Peyer's patch (tissue), 4 donors: ENCODE data around the gene INSRR. TPM values are rescaled to one million over a fixed set of nuclear protein-coding genes. Genes with fewer than 3 reads are reported as not detected.
A peak's percentile ranks its signal among the peaks of the same experiment; 100 is the strongest.

Experiments
- DNase-seq, 3 donors: peaks; one replicate each; pipeline ENCODE4 v3.0.0-alpha.2; 2017 to 2019
- H3K27ac ChIP-seq, 4 donors: fragments of 200-600 bp; sonication (generic); one replicate each; pipeline ENCODE4 v1.5.1; 2016 to 2019
- H3K27me3 ChIP-seq, 2 donors: fragments of 200-600 bp; sonication (generic); one replicate each; pipeline ENCODE4 v1.5.1; 2019
- H3K36me3 ChIP-seq, 3 donors: fragments of 200-600 bp; sonication (generic); one replicate each; pipeline ENCODE4 v1.5.1; 2016 to 2019
- H3K4me1 ChIP-seq, 4 donors: fragments of 200-600 bp; sonication (generic); one replicate each; pipeline ENCODE4 v1.5.1; 2016 to 2019
- H3K4me3 ChIP-seq, 4 donors: fragments of 200-600 bp; sonication (generic); 1 replicate in 3 of 4; 2 replicates in 1 of 4; pipeline ENCODE4 v1.5.1; 2016 to 2019; ENCODE audit warnings: mild to moderate bottlenecking in 1 of 4
- H3K9me3 ChIP-seq, 4 donors: fragments of 200-600 bp; sonication (generic); one replicate each; pipeline ENCODE4 v1.5.1; 2016 to 2019; ENCODE audit warnings: mild to moderate bottlenecking in 1 of 4
- POLR2A ChIP-seq, 2 donors: fragments of 450-650 bp; IDR thresholded peaks; one replicate each; pipeline ENCODE4 v1.5.1; 2017; ENCODE audit warnings: antibody characterized with exemption in 2 of 2, mild to moderate bottlenecking in 2 of 2, moderate library complexity in 2 of 2
- total RNA-seq, 4 donors: library from RNA; depleted of rRNA; stranded (reverse); fragments of >200 nt; gene quantifications; one replicate each; pipeline ENCODE4 v1.1.0, GENCODE V29; 2016
- TF ChIP-seq, protein P1 (sequence below), 6 experiments: fragments of 450-650 bp in 4 of 6; fragments of 200-600 bp in 2 of 6; sonication (generic) in 1 of 6; IDR thresholded peaks; one replicate each; pipeline ENCODE4 v1.5.1; 2017 to 2019; ENCODE audit warnings: antibody characterized with exemption in 6 of 6, mild to moderate bottlenecking in 3 of 6, moderate library complexity in 1 of 6

The INSRR gene
- total RNA-seq, 4 donors from 2014 or later: not detected

DNA sequence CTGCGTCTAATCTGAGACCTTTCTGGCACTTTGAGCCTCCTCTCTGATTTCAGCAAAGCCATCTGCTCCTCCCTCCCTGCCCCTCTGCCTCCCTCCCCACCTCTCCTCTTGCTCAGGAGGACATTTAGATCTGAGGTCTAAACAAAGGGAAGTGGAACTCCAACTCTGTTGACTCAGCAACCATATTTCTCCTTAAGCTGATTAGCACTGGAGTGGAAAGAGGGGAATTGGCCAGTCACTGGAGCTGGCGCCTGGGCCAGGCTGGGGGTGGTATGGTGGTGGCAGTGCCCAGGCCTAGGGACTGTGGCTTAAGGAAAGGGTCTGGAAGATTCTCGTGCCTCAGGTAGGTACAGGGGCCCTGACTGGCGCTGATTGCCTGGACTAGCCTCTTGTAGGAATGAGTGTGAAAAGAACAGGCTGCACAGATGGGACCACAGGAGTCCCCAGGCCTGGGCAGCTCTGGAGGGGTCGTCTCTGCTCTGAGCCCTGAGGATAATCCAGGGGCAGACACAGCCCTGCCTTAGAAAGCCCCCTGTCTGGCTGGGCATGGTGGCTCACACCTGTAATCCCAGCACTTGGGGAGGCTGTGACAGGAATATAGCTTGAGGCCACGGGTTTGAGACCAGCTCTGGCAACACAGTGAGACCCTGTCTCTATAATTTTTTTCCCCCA, 54.2 kb downstream of the INSRR start:
- Histone ChIP-seq H3K4me3 (no peak overlapping the region), H3K36me3 (peaks cover 0 to 24% (median 0%) of the 10 kb centered on the region in 3 donors), H3K27ac (no peak overlapping the region), H3K9me3 (no peaks in the 10 kb centered on the region), H3K27me3 (no peaks in the 10 kb centered on the region), H3K4me1 (peaks cover 0 to 6% (median 0%) of the 10 kb centered on the region in 4 donors)
- DNase-seq: no peak
- TF ChIP-seq, protein P1, sequence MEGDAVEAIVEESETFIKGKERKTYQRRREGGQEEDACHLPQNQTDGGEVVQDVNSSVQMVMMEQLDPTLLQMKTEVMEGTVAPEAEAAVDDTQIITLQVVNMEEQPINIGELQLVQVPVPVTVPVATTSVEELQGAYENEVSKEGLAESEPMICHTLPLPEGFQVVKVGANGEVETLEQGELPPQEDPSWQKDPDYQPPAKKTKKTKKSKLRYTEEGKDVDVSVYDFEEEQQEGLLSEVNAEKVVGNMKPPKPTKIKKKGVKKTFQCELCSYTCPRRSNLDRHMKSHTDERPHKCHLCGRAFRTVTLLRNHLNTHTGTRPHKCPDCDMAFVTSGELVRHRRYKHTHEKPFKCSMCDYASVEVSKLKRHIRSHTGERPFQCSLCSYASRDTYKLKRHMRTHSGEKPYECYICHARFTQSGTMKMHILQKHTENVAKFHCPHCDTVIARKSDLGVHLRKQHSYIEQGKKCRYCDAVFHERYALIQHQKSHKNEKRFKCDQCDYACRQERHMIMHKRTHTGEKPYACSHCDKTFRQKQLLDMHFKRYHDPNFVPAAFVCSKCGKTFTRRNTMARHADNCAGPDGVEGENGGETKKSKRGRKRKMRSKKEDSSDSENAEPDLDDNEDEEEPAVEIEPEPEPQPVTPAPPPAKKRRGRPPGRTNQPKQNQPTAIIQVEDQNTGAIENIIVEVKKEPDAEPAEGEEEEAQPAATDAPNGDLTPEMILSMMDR (IDR thresholded peaks at IDR 0.05): no peak
- no peak for TF ChIP-seq POLR2A (IDR thresholded peaks at IDR 0.05)

GRCh38 chr1:156804026-156804425, 54.9 kb downstream of the INSRR start:
- no peaks in the 10 kb centered on the region for H3K9me3 ChIP-seq
- peaks cover 0 to 6% (median 0%) of the 10 kb centered on the region in 4 donors for H3K4me1 ChIP-seq
- H3K4me3 ChIP-seq: no peak overlapping the region
- H3K36me3 ChIP-seq: peaks cover 0 to 30% (median 0%) of the 10 kb centered on the region in 3 donors
- no peak overlapping the region for H3K27ac ChIP-seq
- TF ChIP-seq, protein P1 (IDR thresholded peaks at IDR 0.05): no peak
- no peak for TF ChIP-seq POLR2A (IDR thresholded peaks at IDR 0.05)
- DNase-seq: no peak
- no peaks in the 10 kb centered on the region for H3K27me3 ChIP-seq

DNA sequence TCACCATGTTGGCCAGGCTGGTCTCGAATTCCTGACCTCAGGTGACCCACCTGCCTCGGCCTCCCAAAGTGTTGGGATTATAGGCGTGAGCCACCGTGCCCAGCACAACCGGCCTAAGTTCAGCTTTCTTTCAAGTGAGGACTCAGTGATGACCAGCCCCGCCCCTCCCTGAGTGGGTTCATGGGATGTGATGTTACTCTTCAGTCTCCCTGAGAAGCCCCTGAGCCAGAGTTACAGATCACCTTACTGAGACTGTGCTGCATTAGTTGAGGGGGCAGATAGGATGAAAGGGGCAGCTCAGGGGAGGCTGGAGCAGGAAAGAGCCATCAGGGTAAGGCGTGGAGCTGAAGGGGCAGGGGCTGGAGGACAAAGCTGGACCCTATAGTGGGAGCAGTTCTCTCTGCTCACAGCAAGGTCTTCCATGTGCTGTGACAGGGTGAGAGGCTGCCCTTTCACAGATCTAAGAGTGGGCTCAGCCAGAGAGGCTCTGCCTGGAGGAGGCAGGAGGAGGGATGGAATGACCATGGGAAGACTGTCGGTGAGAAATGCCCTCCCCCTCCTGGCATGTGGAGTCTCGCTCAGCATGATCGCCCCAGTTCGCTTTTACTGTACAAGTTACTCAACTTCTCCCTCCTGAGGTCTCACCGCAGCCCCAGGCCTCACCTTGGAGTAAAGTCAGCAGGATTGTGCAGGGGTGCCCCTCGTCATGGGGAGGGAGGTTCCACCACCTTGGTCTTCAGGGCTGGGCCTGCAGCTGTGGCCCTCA, 55.6 kb downstream of the INSRR start:
- TF ChIP-seq, protein P1 (IDR thresholded peaks at IDR 0.05): no peak
- no peak for TF ChIP-seq POLR2A (IDR thresholded peaks at IDR 0.05)
- Histone ChIP-seq H3K9me3 (no peaks in the 10 kb centered on the region), H3K27me3 (no peaks in the 10 kb centered on the region), H3K36me3 (peaks cover 0 to 37% (median 0%) of the 10 kb centered on the region in 3 donors), H3K4me1 (peaks cover 0 to 6% (median 0%) of the 10 kb centered on the region in 4 donors), H3K27ac (no peak overlapping the region), H3K4me3 (no peak overlapping the region)
- DNase-seq: no peak

DNA sequence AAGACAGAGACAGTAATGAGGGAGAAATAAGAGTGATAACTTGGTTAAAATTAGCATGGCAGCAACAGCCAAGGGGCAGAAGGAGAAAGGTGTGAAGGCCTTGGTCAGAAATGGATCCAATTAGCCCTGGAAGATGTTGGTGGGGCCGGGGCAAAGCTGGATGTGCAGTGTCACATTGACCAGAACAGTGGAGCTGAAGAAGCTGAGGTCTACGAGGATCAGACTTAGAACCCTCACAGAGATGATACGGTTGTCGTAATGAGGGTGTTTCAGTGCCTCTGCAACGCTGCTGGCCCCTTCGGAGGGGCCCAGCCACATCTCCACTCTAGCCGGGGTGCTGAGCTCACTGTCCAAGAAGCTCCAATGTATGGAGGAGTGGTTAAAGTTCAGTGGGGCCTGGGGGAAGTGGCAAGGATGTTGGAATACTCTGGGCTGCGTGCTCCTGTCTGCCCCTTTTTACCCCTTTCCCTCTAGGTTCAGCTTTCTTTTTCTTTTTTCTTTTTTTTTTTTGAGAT, 56.4 kb downstream of the INSRR start:
- peak in 1 of 3 donors; percentile 5 for DNase-seq
- no peak overlapping the region for H3K27ac ChIP-seq

GRCh38 chr1:156801409-156802121, 57.4 kb downstream of the INSRR start:
- no peak overlapping the region for H3K4me3 ChIP-seq
- TF ChIP-seq, protein P1 (IDR thresholded peaks at IDR 0.05): no peak
- no peak for TF ChIP-seq POLR2A (IDR thresholded peaks at IDR 0.05)
- peaks cover 0 to 6% (median 0%) of the 10 kb centered on the region in 4 donors for H3K4me1 ChIP-seq
- peaks cover 0 to 54% (median 0%) of the 10 kb centered on the region in 3 donors for H3K36me3 ChIP-seq
- no peaks in the 10 kb centered on the region for H3K9me3 ChIP-seq
- no peaks in the 10 kb centered on the region for H3K27me3 ChIP-seq
- DNase-seq: peak in 1 of 3 donors; percentile 8
- no peak overlapping the region for H3K27ac ChIP-seq

More for the DNA sequence above, 56.4 kb downstream of the INSRR start:
- H3K4me1 ChIP-seq: peaks cover 0 to 6% (median 0%) of the 10 kb centered on the region in 4 donors
- TF ChIP-seq POLR2A (IDR thresholded peaks at IDR 0.05): no peak
- TF ChIP-seq, protein P1 (IDR thresholded peaks at IDR 0.05): no peak
- no peak overlapping the region for H3K4me3 ChIP-seq
- peaks cover 0 to 45% (median 0%) of the 10 kb centered on the region in 3 donors for H3K36me3 ChIP-seq
- no peaks in the 10 kb centered on the region for H3K27me3 ChIP-seq
- no peaks in the 10 kb centered on the region for H3K9me3 ChIP-seq
